Left lung (tissue), 10 donors: Measurements from ENCODE around the gene ATP10A. TPM values are rescaled to one million over a fixed set of nuclear protein-coding genes. Genes with fewer than 3 reads are reported as not detected.

Experiments
- ATAC-seq: fragments of 200-7000 bp; cut with Tn5 transposase; one replicate; pipeline ENCODE4 v1.9.1; 2020; ENCODE audit warnings: moderate library complexity
- DNase-seq, 4 donors: peaks; one replicate each; pipeline ENCODE4 v3.0.0-alpha.2; 2013 to 2020
- H3K27ac ChIP-seq, 2 donors: fragments of 200-600 bp; sonication (generic) in 1 of 2; one replicate each; pipeline versions ENCODE4 v1.5.0 to v1.8.0; 2020 to 2021
- H3K27me3 ChIP-seq, 2 donors: fragments of 200-600 bp; sonication (generic) in 1 of 2; one replicate each; pipeline versions ENCODE4 v1.5.0 to v1.8.0; 2020 to 2021
- H3K36me3 ChIP-seq, 2 donors: fragments of 200-600 bp; sonication (generic) in 1 of 2; one replicate each; pipeline versions ENCODE4 v1.5.0 to v1.8.0; 2020 to 2021
- H3K4me1 ChIP-seq, 2 donors: fragments of 200-600 bp; one replicate each; pipeline ENCODE4 v1.8.0; 2021
- H3K4me3 ChIP-seq, 2 donors: fragments of 200-600 bp; sonication (generic) in 1 of 2; one replicate each; pipeline versions ENCODE4 v1.5.0 to v1.8.0; 2020 to 2021; ENCODE audit warnings: mild to moderate bottlenecking in 1 of 2
- H3K9me3 ChIP-seq, 2 donors: fragments of 200-600 bp; sonication (generic) in 1 of 2; one replicate each; pipeline versions ENCODE4 v1.5.0 to v1.8.0; 2020 to 2021
- CTCF ChIP-seq, 2 donors: fragments of 200-600 bp; sonication (generic) in 1 of 2; IDR thresholded peaks; one replicate each; pipeline versions ENCODE4 v1.5.0 to v1.8.0; 2021; ENCODE audit warnings: antibody characterized with exemption in 2 of 2
- intact Hi-C, 2 donors: fragments of 100-400 bp; cut with DNase I; formaldehyde crosslinking; loops; one replicate each; pipeline versions ENCODE4 v1.11.2 to v1.14.2; 2022
- polyA plus RNA-seq, 6 donors: library from polyadenylated mRNA; unstranded; fragments of 120-200 nt; gene quantifications; one replicate each; pipeline ENCODE4 v1.2.1, GENCODE V29; 2013; ENCODE audit not compliant: insufficient read length in 6 of 6
- total RNA-seq, 2 donors: library from RNA; stranded (reverse); fragmentation: NEBNext Ultra II Directional; extraction: Animal tissue kit (Norgen Biotek cat#: 25700); gene quantifications; one replicate each; pipeline ENCODE4 v1.2.1, GENCODE V29; 2021
- donor health status: DM: no; HTN: yes; CAD: no.
- donor health status: DM: no; HTN: no; CAD: no.

The ATP10A gene
- total and polyA plus RNA-seq, 8 donors = 0.70 to 46.1 (median 0.87) TPM

GRCh38 chr15:25807063-25807462, 56.1 kb downstream of the ATP10A start:
- ATAC-seq = no peak
- H3K4me1 ChIP-seq = peaks cover 0 to 3% of the 10 kb centered on the region in 2 donors
- H3K36me3 ChIP-seq = no peaks in the 10 kb centered on the region
- intact Hi-C loops = no loop called here
- no peak overlapping the region for H3K27ac ChIP-seq
- no peaks in the 10 kb centered on the region for H3K9me3 ChIP-seq
- no peak overlapping the region for H3K4me3 ChIP-seq
- DNase-seq = no peak
- no peak for TF ChIP-seq CTCF (IDR thresholded peaks at IDR 0.05)
- no peaks in the 10 kb centered on the region for H3K27me3 ChIP-seq

- Histone ChIP-seq H3K36me3 (no peaks in the 10 kb centered on the region), H3K9me3 (no peaks in the 10 kb centered on the region), H3K4me3 (no peak overlapping the region), H3K4me1 (peaks cover 0 to 3% of the 10 kb centered on the region in 2 donors), H3K27me3 (no peaks in the 10 kb centered on the region), H3K27ac (no peak overlapping the region)
- DNase-seq = no peak
- no peak for ATAC-seq
- no peak for TF ChIP-seq CTCF (IDR thresholded peaks at IDR 0.05)
- intact Hi-C loops = no loop called here
Observed at GRCh38 chr15:25805031-25805430, 58.1 kb downstream of the ATP10A start.

- H3K4me3 ChIP-seq = no peak overlapping the region
- peaks cover 0 to 3% of the 10 kb centered on the region in 2 donors for H3K4me1 ChIP-seq
- H3K36me3 ChIP-seq = no peaks in the 10 kb centered on the region
- intact Hi-C loops = no loop called here
- no peaks in the 10 kb centered on the region for H3K9me3 ChIP-seq
- DNase-seq = no peak
- no peak for TF ChIP-seq CTCF (IDR thresholded peaks at IDR 0.05)
- H3K27ac ChIP-seq = no peak overlapping the region
- H3K27me3 ChIP-seq = no peaks in the 10 kb centered on the region
- ATAC-seq = no peak
Observed at GRCh38 chr15:25804451-25804850, 58.7 kb downstream of the ATP10A start.

- H3K36me3 ChIP-seq = no peaks in the 10 kb centered on the region
- H3K27me3 ChIP-seq = no peaks in the 10 kb centered on the region
- no peak for ATAC-seq
- TF ChIP-seq CTCF (IDR thresholded peaks at IDR 0.05) = no peak
- H3K27ac ChIP-seq = no peak overlapping the region
- peaks cover 0 to 10% of the 10 kb centered on the region in 2 donors for H3K4me1 ChIP-seq
- intact Hi-C loops = no loop called here
- H3K9me3 ChIP-seq = no peaks in the 10 kb centered on the region
- no peak overlapping the region for H3K4me3 ChIP-seq
- no peak for DNase-seq
Observed at GRCh38 chr15:25803541-25803940, 59.6 kb downstream of the ATP10A start.

- intact Hi-C loops = no loop called here
- no peak overlapping the region for H3K27ac ChIP-seq
- H3K4me3 ChIP-seq = no peak overlapping the region
- ATAC-seq (no peak), DNase-seq (no peak)
- H3K4me1 ChIP-seq = peaks cover 0 to 15% of the 10 kb centered on the region in 2 donors
- H3K27me3 ChIP-seq = no peaks in the 10 kb centered on the region
- no peaks in the 10 kb centered on the region for H3K9me3 ChIP-seq
- no peak for TF ChIP-seq CTCF (IDR thresholded peaks at IDR 0.05)
- H3K36me3 ChIP-seq = no peaks in the 10 kb centered on the region
Observed at GRCh38 chr15:25803036-25803435, 60.1 kb downstream of the ATP10A start.
